SIG-M5 treated with dmso at 0.1 percent for 504 hours (cell line): ENCODE results near the gene CPEB3.
"Not testable (repeated sequence)": the region's sequence is repeated elsewhere in the genome, so short reads cannot be mapped to it uniquely, and the experiment has no call there.

ENCODE experiments used
- DNase-seq: peaks from one replicate; lab custom pipeline; 2025; ENCODE audit not compliant: unreplicated experiment; lab: John Stamatoyannopoulos, UW

CPEB3 gene

GRCh38 chr10:92146781-92147180 is 144.1 kb downstream of the CPEB3 start:
- no peak for DNase-seq

GRCh38 chr10:92146107-92146506 is 144.8 kb downstream of the CPEB3 start:
- DNase-seq = no peak

- DNase-seq = peak; percentile 34
These were observed 147.9 kb downstream of the CPEB3 start for GRCh38 chr10:92142949-92143348.

GRCh38 chr10:92142512-92142911 is 148.4 kb downstream of the CPEB3 start:
- DNase-seq = no peak

- DNase-seq = not testable (repeated sequence)
These were observed 149.7 kb downstream of the CPEB3 start for GRCh38 chr10:92141147-92141546.

- DNase-seq = not testable (repeated sequence)
These were observed 156.8 kb downstream of the CPEB3 start for GRCh38 chr10:92134049-92134448.

- no peak for DNase-seq
These were observed 159.5 kb downstream of the CPEB3 start for GRCh38 chr10:92131275-92131820.

GRCh38 chr10:92130622-92131274 is 160.1 kb downstream of the CPEB3 start:
- DNase-seq = no peak

GRCh38 chr10:92126100-92126650 is 164.7 kb downstream of the CPEB3 start:
- DNase-seq = no peak

GRCh38 chr10:92125144-92125543 is 165.7 kb downstream of the CPEB3 start:
- no peak for DNase-seq

GRCh38 chr10:92124616-92125143 is 166.2 kb downstream of the CPEB3 start:
- no peak for DNase-seq

- no peak for DNase-seq
These were observed 166.9 kb downstream of the CPEB3 start for GRCh38 chr10:92124020-92124419.

- DNase-seq = peak; percentile 58
These were observed 167.9 kb downstream of the CPEB3 start for GRCh38 chr10:92122941-92123450.

- no peak for DNase-seq
These were observed 169.0 kb downstream of the CPEB3 start for GRCh38 chr10:92121686-92122492.

- no peak for DNase-seq
These were observed 171.5 kb downstream of the CPEB3 start for GRCh38 chr10:92119340-92119739.

GRCh38 chr10:92114917-92115316 is 176.0 kb downstream of the CPEB3 start:
- DNase-seq = not testable (repeated sequence)

- DNase-seq = no peak
These were observed 176.8 kb downstream of the CPEB3 start for GRCh38 chr10:92113911-92114600.

- no peak for DNase-seq
These were observed 178.4 kb downstream of the CPEB3 start for GRCh38 chr10:92112462-92112861.

- DNase-seq = no peak
These were observed 179.4 kb downstream of the CPEB3 start for GRCh38 chr10:92111336-92111939.

GRCh38 chr10:92110039-92110794 is 180.7 kb downstream of the CPEB3 start:
- peak; percentile 62 for DNase-seq
